MM.1S (cell line): Measurements from ENCODE around the gene SNX7.

Experiments used
- DNase-seq: peaks from one replicate; pipeline ENCODE4 v3.0.0-alpha.2; 2015
- H2AFZ ChIP-seq: fragments of 300-600 bp; sonication (generic); 2 replicates; pipeline ENCODE4 v1.6.0; 2016; ENCODE audit warnings: antibody characterized with exemption, low read length
- H3F3A ChIP-seq: fragments of 300-600 bp; sonication (generic); 2 replicates; pipeline ENCODE4 v1.6.1; 2016; ENCODE audit warnings: mild to moderate bottlenecking, antibody characterized with exemption, low read length, moderate library complexity, mixed read lengths; ENCODE audit not compliant: insufficient read depth
- H3K27ac ChIP-seq: fragments of 300-600 bp; sonication (generic); 2 replicates; pipeline ENCODE4 v1.5.1; 2016; ENCODE audit warnings: mild to moderate bottlenecking, low read length
- H3K27me3 ChIP-seq: fragments of 300-600 bp; sonication (generic); replicated peaks from 2 replicates; pipeline ENCODE4 v1.6.0; 2016; ENCODE audit warnings: low read length; ENCODE audit not compliant: insufficient read depth
- H3K36me3 ChIP-seq: fragments of 300-600 bp; sonication (generic); replicated peaks from 2 replicates; pipeline ENCODE4 v1.6.1; 2016; ENCODE audit warnings: mild to moderate bottlenecking, low read length, mixed read lengths; ENCODE audit not compliant: insufficient read depth
- H3K4me1 ChIP-seq: fragments of 300-600 bp; sonication (generic); 2 replicates; pipeline ENCODE4 v1.6.1; 2016; ENCODE audit warnings: low read length, mixed read lengths
- H3K4me2 ChIP-seq: fragments of 300-600 bp; sonication (generic); 2 replicates; pipeline ENCODE4 v1.6.0; 2016; ENCODE audit warnings: low read depth, low read length
- H3K4me3 ChIP-seq: fragments of 300-600 bp; sonication (generic); 2 replicates; pipeline ENCODE4 v1.5.1; 2016; ENCODE audit warnings: low read length, mixed read lengths
- H3K79me2 ChIP-seq: fragments of 300-600 bp; sonication (generic); 2 replicates; pipeline ENCODE4 v1.6.1; 2016; ENCODE audit warnings: mixed run types, low read length, mixed read lengths
- H3K9ac ChIP-seq: fragments of 300-600 bp; sonication (generic); 2 replicates; pipeline ENCODE4 v1.6.1; 2016; ENCODE audit warnings: low read length, mixed read lengths
- H3K9me2 ChIP-seq: fragments of 300-600 bp; sonication (generic); replicated peaks from 2 replicates; pipeline ENCODE4 v1.6.1; 2016; ENCODE audit warnings: mild to moderate bottlenecking, low read length, mixed read lengths; ENCODE audit not compliant: insufficient read depth
- H3K9me3 ChIP-seq: fragments of 300-600 bp; sonication (generic); replicated peaks from 2 replicates; pipeline ENCODE4 v1.6.1; 2016; ENCODE audit warnings: mild to moderate bottlenecking, low read length, mixed read lengths; ENCODE audit not compliant: insufficient read depth
- H4K20me1 ChIP-seq: fragments of 300-600 bp; sonication (generic); 2 replicates; pipeline ENCODE4 v1.6.1; 2016; ENCODE audit warnings: mild to moderate bottlenecking, low read length, moderate library complexity, mixed read lengths; ENCODE audit not compliant: insufficient read depth
- CTCF ChIP-seq: fragments of 300-600 bp; sonication (generic); IDR thresholded peaks from 2 replicates; pipeline ENCODE4 v1.5.1; 2016; ENCODE audit warnings: antibody characterized with exemption, low read length, mixed read lengths
- EZH2 ChIP-seq: fragments of 300-600 bp; sonication (generic); optimal IDR thresholded peaks from 2 replicates; pipeline ENCODE3; 2017; ENCODE audit warnings: low read depth, mild to moderate bottlenecking, antibody characterized with exemption, low read length, mixed read lengths
- EZH2phosphoT487 ChIP-seq: fragments of 300-600 bp; sonication (generic); IDR thresholded peaks from 2 replicates; pipeline ENCODE4 v1.6.1; 2018; ENCODE audit warnings: antibody characterized with exemption, low read length

SNX7 gene

DNA sequence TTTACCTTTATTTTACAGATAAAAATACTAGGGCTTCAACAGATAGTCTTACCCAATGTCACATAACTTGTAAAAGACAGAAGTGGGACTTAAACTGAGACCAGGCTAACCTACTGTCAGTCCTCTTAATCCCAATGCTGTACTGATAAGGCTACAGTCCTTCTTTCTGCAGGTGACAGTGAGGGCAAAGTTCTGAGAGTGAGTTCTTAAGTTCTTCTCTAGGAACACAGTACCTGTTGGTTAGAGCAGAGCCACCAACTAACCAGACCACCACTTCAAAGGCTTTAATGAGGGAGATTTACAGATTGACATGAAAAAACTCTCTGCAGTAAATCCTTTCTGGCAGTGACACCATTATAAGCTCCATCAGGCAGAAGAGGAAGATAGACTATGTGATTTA is 74.2 kb downstream of the SNX7 start:
- Histone ChIP-seq H3K9me3 (no peaks in the 10 kb centered on the region), H2AFZ (no peak overlapping the region), H3F3A (no peaks in the 10 kb centered on the region), H3K36me3 (no peaks in the 10 kb centered on the region), H3K4me3 (no peak overlapping the region), H3K9ac (no peak overlapping the region), H3K4me2 (no peak overlapping the region), H3K9me2 (no peaks in the 10 kb centered on the region), H3K79me2 (no peaks in the 10 kb centered on the region), H4K20me1 (no peaks in the 10 kb centered on the region), H3K27me3 (no peaks in the 10 kb centered on the region), H3K27ac (no peak overlapping the region), H3K4me1 (no peaks in the 10 kb centered on the region)
- DNase-seq = no peak
- no peak for TF ChIP-seq EZH2phosphoT487
- no peak for TF ChIP-seq CTCF
- no peak for TF ChIP-seq EZH2

GRCh38 chr1:98737835-98738234 is 76.3 kb downstream of the SNX7 start:
- Histone ChIP-seq H3K4me1 (no peaks in the 10 kb centered on the region), H3K4me3 (no peak overlapping the region), H3K9me2 (no peaks in the 10 kb centered on the region), H3K27me3 (no peaks in the 10 kb centered on the region), H3K4me2 (no peak overlapping the region), H3K27ac (no peak overlapping the region), H4K20me1 (no peaks in the 10 kb centered on the region), H3K36me3 (no peaks in the 10 kb centered on the region), H3K9me3 (no peaks in the 10 kb centered on the region), H2AFZ (no peak overlapping the region), H3F3A (no peaks in the 10 kb centered on the region), H3K9ac (no peak overlapping the region), H3K79me2 (no peaks in the 10 kb centered on the region)
- TF ChIP-seq EZH2 = no peak
- TF ChIP-seq EZH2phosphoT487 = no peak
- DNase-seq = no peak

DNA sequence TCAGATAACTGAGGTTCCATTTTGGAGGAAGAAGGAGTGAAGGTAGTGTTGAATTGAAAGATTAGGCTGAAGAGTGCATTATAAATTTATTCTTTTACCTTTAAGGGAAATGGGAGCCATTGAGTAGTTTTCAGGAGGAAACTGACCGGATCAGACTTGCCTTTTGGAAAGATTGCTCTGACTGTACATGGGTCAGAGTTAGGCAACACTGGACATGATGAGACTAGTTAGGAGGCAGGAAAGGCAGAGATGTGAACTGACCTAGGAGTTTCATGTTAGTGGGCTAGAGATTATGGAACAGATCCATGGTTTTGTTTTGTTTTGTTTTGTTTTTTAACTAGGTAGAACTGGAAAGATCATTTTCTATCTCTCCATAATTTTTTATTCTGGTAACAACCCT is 78.2 kb downstream of the SNX7 start:
- H2AFZ ChIP-seq = no peak overlapping the region
- no peak overlapping the region for H3K4me3 ChIP-seq
- H3K4me2 ChIP-seq = no peak overlapping the region
- H3K9ac ChIP-seq = no peak overlapping the region
- no peaks in the 10 kb centered on the region for H3K9me2 ChIP-seq
- no peaks in the 10 kb centered on the region for H4K20me1 ChIP-seq
- H3K27me3 ChIP-seq = no peaks in the 10 kb centered on the region
- H3K4me1 ChIP-seq = no peaks in the 10 kb centered on the region
- TF ChIP-seq EZH2phosphoT487 (no peak), CTCF (no peak), EZH2 (no peak)
- no peak overlapping the region for H3K27ac ChIP-seq
- DNase-seq = no peak
- H3K79me2 ChIP-seq = no peaks in the 10 kb centered on the region
- H3K36me3 ChIP-seq = no peaks in the 10 kb centered on the region
- no peaks in the 10 kb centered on the region for H3F3A ChIP-seq
- H3K9me3 ChIP-seq = no peaks in the 10 kb centered on the region

GRCh38 chr1:98741164-98741563 is 79.6 kb downstream of the SNX7 start:
- H3K9ac ChIP-seq = no peak overlapping the region
- H3K9me2 ChIP-seq = no peaks in the 10 kb centered on the region
- no peak overlapping the region for H2AFZ ChIP-seq
- no peaks in the 10 kb centered on the region for H3K79me2 ChIP-seq
- no peaks in the 10 kb centered on the region for H3K4me1 ChIP-seq
- no peak for DNase-seq
- no peaks in the 10 kb centered on the region for H3F3A ChIP-seq
- no peaks in the 10 kb centered on the region for H4K20me1 ChIP-seq
- no peaks in the 10 kb centered on the region for H3K36me3 ChIP-seq
- no peaks in the 10 kb centered on the region for H3K9me3 ChIP-seq
- no peak overlapping the region for H3K27ac ChIP-seq
- no peak overlapping the region for H3K4me3 ChIP-seq
- no peak overlapping the region for H3K4me2 ChIP-seq
- no peaks in the 10 kb centered on the region for H3K27me3 ChIP-seq
- no peak for TF ChIP-seq EZH2phosphoT487
- no peak for TF ChIP-seq EZH2
- TF ChIP-seq CTCF = no peak
